Activated CD8-positive, alpha-beta memory T cell treated with anti-CD3 and anti-CD28 coated beads, Interleukin-2, amount 10 ng/mL, durations not matched to agents 7 days and 5 days (primary cell): ENCODE data around the gene ABCC10. TPM values are rescaled to one million over a fixed set of nuclear protein-coding genes. Genes with fewer than 3 reads are reported as not detected.
A peak's percentile ranks its signal among the peaks of the same experiment; 100 is the strongest.

ENCODE experiments used
- ATAC-seq: fragments of 150-1000 bp; cut with Tn5 transposase; one replicate; pipeline ENCODE4 v1.10.0; 2021; ENCODE audit warnings: moderate library complexity
- CTCF ChIA-PET: fragments of 350-600 bp; sonication (Branson Sonifier 250); formaldehyde crosslinking; loops from one replicate; lab custom pipeline; 2021; ENCODE audit warnings: antibody characterized with exemption; lab: Charles Lee
- DNase-seq: peaks from one replicate; pipeline ENCODE4 v3.0.0-alpha.2; 2020
- H3K27ac Mint-ChIP-seq: one replicate; pipeline ENCODE4 v1.8.0; 2021; ENCODE audit warnings: mild to moderate bottlenecking, mixed read lengths
- H3K27me3 Mint-ChIP-seq: one replicate; pipeline ENCODE4 v1.8.0; 2021; ENCODE audit warnings: mixed read lengths
- H3K36me3 Mint-ChIP-seq: one replicate; pipeline ENCODE4 v1.8.0; 2021; ENCODE audit warnings: mild to moderate bottlenecking, mixed read lengths
- H3K4me1 Mint-ChIP-seq: one replicate; pipeline ENCODE4 v1.8.0; 2021; ENCODE audit warnings: mixed read lengths
- H3K4me3 Mint-ChIP-seq: one replicate; pipeline ENCODE4 v1.8.0; 2021; ENCODE audit warnings: mild to moderate bottlenecking, moderate library complexity, mixed read lengths
- H3K9me3 Mint-ChIP-seq: one replicate; pipeline ENCODE4 v1.8.0; 2022; ENCODE audit warnings: low read depth, mixed read lengths
- total RNA-seq, 2 experiments: library from RNA; stranded (reverse); gene quantifications; one replicate each; pipeline ENCODE4 v1.2.3, GENCODE V29; 2021

The ABCC10 gene
- total RNA-seq, 2 experiments from 2014 or later = 52.0 to 59.6 TPM

DNA sequence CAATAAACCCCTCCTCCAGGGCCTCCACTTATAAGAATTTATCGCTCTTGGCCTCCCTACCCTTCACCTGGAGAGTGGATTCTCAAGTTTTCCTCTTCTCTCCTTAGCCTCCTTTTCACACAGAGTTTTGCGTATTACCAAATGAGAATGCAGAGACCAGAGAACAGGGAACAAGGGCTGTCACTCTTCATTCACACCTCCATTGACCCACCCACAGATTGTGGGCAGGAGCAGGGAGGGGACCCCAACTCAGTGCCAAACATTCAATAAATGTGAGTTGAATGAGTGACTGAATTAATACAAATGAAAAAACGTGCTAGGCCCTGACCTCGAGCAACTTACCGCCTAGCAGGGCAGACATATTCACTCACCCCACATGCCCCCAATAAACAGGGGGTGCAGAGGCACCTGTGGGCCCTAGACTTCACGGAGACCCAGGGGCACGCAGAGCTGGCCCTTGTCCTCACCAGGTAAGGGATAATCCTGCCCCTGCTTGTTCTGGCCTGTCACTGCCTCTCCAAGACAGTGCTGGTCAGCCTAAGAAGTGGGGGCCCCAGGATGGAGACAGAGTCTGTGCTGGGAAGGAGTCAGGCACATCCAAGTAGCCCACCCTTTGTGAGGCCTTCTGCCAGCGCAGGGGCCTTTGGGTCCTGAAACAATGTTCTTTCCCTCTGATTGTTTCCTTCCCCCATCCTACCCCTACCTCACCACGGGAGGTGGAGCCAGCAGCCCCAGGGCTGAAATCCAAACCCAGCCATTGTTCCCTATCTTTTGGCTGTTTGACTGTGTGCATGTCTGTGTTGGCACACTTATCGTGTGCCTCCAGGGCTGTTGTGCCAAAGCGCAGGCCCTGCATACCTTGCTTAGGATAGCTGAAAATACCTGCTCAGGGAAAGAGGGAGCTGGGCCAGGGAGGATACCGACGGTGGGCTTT lies 41.7 kb downstream of the ABCC10 start:
- CTCF ChIA-PET = interaction anchor here (1.0 kb wide), 1 partner anchor 38 kb away, joined by 3 read pairs; no protein-coding TSS in a partner anchor
- ATAC-seq (no peak), DNase-seq (no peak)
- no peaks in the 10 kb centered on the region for H3K9me3 Mint-ChIP-seq
- no peaks in the 10 kb centered on the region for H3K36me3 Mint-ChIP-seq
- no peak overlapping the region for H3K4me3 Mint-ChIP-seq
- H3K4me1 Mint-ChIP-seq = no peaks in the 10 kb centered on the region
- peaks cover 24% of the 10 kb centered on the region for H3K27me3 Mint-ChIP-seq
- no peak overlapping the region for H3K27ac Mint-ChIP-seq

DNA sequence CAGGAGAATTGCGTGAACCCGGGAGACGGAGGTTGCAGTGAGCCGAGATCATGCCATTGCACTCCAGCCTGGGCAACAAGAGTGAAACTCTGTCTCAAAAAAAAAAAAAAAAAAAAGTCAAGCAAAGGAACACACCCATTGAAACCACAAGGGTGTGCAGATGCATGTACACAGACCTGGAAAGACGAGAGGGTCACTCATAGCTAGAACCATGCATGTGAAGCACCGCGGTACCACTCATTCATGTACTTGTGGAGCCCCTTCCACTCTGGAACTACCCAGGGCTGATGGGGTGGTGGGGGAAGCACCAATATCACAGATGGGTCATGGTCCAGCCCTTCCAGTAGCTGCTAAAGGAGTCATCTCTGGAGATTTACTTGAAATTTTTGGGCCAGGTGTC lies 42.6 kb downstream of the ABCC10 start:
- Mint-ChIP-seq H3K27ac (no peak overlapping the region), H3K9me3 (no peaks in the 10 kb centered on the region), H3K4me3 (no peak overlapping the region), H3K36me3 (no peaks in the 10 kb centered on the region), H3K4me1 (no peaks in the 10 kb centered on the region), H3K27me3 (peaks cover 21% of the 10 kb centered on the region)
- DNase-seq (no peak), ATAC-seq (no peak)
- CTCF ChIA-PET = interaction anchor here (1.0 to 1.1 kb wide), 2 partner anchors 36 to 207 kb away, joined by 3 read pairs; no protein-coding TSS in a partner anchor

DNA sequence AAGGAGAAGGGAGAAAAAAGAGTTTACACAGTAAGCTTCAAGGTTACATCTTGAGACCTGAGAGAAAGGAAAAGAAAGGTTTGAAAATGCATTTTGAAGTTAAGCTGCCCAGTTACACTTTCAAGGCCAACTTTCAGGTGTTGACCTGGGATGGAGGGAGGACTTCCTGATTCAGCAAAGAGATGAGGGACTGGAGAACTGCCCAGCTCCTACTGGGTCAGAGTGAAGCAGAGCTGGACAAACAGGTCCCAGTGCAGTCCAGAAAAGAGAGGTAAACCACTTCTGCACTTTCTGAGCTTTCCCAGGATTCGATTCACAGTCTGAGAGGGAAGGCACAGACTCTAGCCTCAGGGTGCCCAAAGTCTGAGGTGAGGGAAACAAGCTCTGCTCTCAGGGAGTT lies 44.1 kb downstream of the ABCC10 start:
- CTCF ChIA-PET = interaction anchor here (0.7 to 1.7 kb wide), 3 partner anchors 14 to 23 kb away, joined by 3 to 5 read pairs (median 4); no protein-coding TSS in a partner anchor
- Mint-ChIP-seq H3K4me1 (no peaks in the 10 kb centered on the region), H3K9me3 (no peaks in the 10 kb centered on the region), H3K36me3 (no peaks in the 10 kb centered on the region), H3K27ac (no peak overlapping the region), H3K27me3 (peaks cover 21% of the 10 kb centered on the region), H3K4me3 (no peak overlapping the region)
- ATAC-seq (no peak), DNase-seq (no peak)

DNA sequence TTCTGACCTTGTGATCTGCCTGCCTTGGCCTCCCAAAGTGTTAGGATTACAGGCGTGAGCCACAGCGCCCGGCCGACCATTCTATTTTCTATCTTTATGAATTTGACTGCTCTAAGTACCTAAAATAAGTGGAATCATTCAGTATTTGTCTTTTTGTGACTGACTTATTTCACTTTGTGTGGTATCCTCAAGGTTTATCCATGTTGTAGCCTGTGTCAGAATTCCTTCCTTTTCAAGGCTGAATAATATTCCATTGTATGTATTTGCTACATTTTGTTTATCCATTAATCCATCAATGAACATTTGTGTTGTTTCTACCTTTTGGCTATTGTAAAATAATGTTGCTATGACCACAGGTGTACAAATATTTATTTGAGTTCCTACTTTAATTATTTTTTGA lies 45.2 kb downstream of the ABCC10 start:
- Mint-ChIP-seq H3K27me3 (peaks cover 14% of the 10 kb centered on the region), H3K36me3 (no peaks in the 10 kb centered on the region), H3K4me3 (no peak overlapping the region), H3K9me3 (no peaks in the 10 kb centered on the region), H3K27ac (no peak overlapping the region), H3K4me1 (peaks cover 9% of the 10 kb centered on the region)
- ATAC-seq (no peak), DNase-seq (no peak)
- CTCF ChIA-PET = interaction anchor here (1.0 to 1.7 kb wide), 3 partner anchors 15 to 19 kb away, joined by 4 to 5 read pairs (median 4); no protein-coding TSS in a partner anchor

DNA sequence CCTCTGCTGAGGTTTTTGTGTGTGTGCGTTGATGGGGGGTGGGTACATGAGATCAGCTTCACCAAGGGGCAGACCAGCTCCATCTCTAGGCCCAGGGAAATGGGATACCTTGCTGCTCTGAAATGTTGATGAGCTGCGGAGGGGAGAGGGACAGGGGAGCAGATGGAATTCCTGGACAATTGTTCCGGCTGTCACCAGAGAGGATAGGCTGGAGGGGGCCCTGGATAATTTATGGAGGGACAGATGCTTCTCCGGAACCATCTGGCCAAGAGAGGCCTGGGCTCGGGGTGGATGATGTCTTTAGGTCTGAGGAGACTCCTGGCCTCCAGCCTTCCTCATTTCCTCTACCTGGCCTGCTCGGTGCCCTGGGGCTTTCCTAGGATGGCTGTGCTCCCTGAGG lies 48.2 kb downstream of the ABCC10 start:
- CTCF ChIA-PET = no interaction called here
- Mint-ChIP-seq H3K36me3 (no peaks in the 10 kb centered on the region), H3K4me1 (peaks cover 31% of the 10 kb centered on the region), H3K4me3 (no peak overlapping the region), H3K9me3 (no peaks in the 10 kb centered on the region), H3K27ac (no peak overlapping the region), H3K27me3 (peaks cover 10% of the 10 kb centered on the region)
- DNase-seq (no peak), ATAC-seq (no peak)

DNA sequence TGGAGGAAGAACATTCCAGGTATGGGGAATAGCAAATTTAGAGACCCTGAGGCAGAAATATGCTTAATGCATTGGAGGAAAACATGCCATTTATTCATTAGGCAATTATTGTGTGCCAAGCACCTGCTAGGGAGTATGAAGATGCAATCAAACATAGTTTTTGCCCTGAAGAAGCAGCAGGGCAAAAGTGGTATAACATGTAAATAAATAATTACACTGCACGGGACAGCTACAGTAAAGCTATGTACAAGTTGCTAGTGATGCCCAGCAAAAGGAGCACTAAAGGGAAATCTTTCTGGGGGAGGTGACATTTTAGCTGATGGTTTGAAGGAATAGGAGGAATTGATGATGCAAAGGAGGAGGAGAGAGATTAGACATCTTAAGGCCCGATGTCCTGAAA lies 49.4 kb downstream of the ABCC10 start:
- Mint-ChIP-seq H3K4me3 (peak overlapping the region; percentile 90), H3K4me1 (peaks cover 39% of the 10 kb centered on the region), H3K9me3 (no peaks in the 10 kb centered on the region), H3K27me3 (peaks cover 2% of the 10 kb centered on the region), H3K36me3 (no peaks in the 10 kb centered on the region), H3K27ac (peak overlapping the region; percentile 89)
- CTCF ChIA-PET = interaction anchor here (0.5 to 4.3 kb wide), 2 partner anchors 30 to 88 kb away, joined by 3 to 20 read pairs; no protein-coding TSS in a partner anchor
- DNase-seq (no peak), ATAC-seq (no peak)

DNA sequence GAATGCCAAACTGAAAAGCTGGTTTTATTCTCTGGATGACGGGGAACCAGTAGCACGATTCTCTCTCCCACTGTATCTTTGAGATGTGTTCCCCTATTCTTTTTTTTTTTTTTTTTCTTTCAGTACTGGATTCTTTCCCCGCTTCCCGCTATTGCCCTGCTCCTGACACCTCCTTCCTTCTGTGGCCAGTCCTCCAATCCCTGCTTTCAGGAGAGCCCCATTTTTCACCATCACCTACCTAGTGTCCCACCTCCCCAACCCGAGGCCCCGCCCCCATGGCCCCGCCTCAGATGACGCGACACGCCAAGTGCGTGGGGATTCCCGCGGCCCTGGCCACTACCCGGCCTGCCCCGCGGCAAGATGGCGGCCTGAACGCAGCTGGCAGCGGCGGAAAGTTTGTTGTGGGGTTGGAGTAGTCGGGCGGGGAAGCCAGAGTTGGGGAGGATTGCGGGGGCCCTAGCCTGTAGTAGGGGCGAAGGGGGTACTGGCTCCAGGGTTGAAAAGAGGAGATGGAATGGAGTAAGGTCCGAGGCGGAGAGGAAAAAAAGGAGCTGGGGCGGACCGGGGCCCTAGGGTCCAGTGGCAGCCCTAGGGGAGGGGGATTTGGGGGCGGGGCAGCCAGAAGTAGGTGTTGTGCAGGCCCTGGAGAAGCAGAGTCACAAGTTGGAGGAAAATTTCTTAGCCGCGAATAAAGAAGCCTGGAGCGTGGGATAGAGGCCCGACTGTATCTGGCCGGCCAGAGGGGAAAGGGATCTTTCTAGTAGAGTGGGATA lies 50.1 kb downstream of the ABCC10 start, which contains the start of gene TJAP1:
TSS of gene TJAP1 (plus strand) at position 336 of the 773 bp plus-strand sequence. CDS start 21,432 bp downstream, outside the sequence.
- H3K27me3 Mint-ChIP-seq = peaks cover 2% of the 10 kb centered on the region
- DNase-seq = peak; percentile 97
- no peaks in the 10 kb centered on the region for H3K9me3 Mint-ChIP-seq
- H3K4me1 Mint-ChIP-seq = peaks cover 45% of the 10 kb centered on the region
- H3K27ac Mint-ChIP-seq = peak within 1 kb of the TSS; percentile 89
- CTCF ChIA-PET = interaction anchor here (4.3 kb wide), 1 partner anchor 29 kb away, joined by 20 read pairs; no protein-coding TSS in a partner anchor
- ATAC-seq = peak; percentile 100
- peaks cover 3% of the 10 kb centered on the region for H3K36me3 Mint-ChIP-seq
- peak within 1 kb of the TSS; percentile 90 for H3K4me3 Mint-ChIP-seq

DNA sequence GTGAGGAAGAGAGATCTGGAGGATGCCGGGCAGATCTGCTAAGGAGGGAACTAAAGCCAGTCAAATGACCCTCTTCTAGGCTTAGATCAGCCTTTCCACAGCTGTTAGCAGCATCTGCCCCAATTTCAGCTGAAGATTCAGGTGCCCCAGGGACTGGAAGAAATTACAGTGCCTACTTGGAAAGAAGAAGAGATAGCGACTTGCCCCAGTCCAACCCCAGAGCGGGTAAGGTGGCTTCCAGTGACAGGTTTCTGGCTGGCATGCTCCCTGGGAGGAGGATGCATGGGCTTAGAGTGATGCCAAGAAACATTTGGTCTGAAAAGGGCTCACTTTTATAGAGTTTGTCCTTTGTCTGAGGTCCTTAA lies 50.6 kb downstream of the ABCC10 start:
- Mint-ChIP-seq H3K4me1 (peaks cover 46% of the 10 kb centered on the region), H3K27ac (peak overlapping the region; percentile 89), H3K36me3 (peaks cover 3% of the 10 kb centered on the region), H3K27me3 (no peaks in the 10 kb centered on the region), H3K4me3 (peak overlapping the region; percentile 90), H3K9me3 (no peaks in the 10 kb centered on the region)
- no peak for DNase-seq
- no peak for ATAC-seq
- CTCF ChIA-PET = interaction anchor here (4.3 kb wide), 1 partner anchor 29 kb away, joined by 20 read pairs; no protein-coding TSS in a partner anchor

DNA sequence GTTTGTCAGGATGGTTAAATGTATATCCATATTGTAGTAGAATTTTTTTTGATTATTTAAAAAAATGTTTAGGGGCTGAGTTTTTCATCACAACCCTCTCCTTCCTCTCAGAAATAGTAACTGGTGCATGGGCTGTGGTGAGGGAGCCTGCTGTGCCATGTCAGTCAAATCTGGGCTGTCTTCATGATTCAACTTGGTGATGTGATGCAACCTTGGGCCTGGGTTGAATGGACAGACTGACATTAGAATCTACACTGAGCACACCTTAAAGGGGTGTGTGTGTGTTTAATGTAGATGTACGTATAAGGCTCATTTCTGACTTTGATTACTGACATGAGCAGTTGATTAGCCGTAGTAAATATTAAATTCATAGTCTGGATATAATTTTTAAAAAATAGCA lies 53.7 kb downstream of the ABCC10 start:
- peaks cover 46% of the 10 kb centered on the region for H3K4me1 Mint-ChIP-seq
- H3K27me3 Mint-ChIP-seq = no peaks in the 10 kb centered on the region
- peaks cover 3% of the 10 kb centered on the region for H3K36me3 Mint-ChIP-seq
- H3K27ac Mint-ChIP-seq = no peak overlapping the region
- no peak overlapping the region for H3K4me3 Mint-ChIP-seq
- CTCF ChIA-PET = interaction anchor here (4.3 kb wide), 1 partner anchor 26 kb away, joined by 20 read pairs; no protein-coding TSS in a partner anchor
- DNase-seq (no peak), ATAC-seq (no peak)
- H3K9me3 Mint-ChIP-seq = no peaks in the 10 kb centered on the region

DNA sequence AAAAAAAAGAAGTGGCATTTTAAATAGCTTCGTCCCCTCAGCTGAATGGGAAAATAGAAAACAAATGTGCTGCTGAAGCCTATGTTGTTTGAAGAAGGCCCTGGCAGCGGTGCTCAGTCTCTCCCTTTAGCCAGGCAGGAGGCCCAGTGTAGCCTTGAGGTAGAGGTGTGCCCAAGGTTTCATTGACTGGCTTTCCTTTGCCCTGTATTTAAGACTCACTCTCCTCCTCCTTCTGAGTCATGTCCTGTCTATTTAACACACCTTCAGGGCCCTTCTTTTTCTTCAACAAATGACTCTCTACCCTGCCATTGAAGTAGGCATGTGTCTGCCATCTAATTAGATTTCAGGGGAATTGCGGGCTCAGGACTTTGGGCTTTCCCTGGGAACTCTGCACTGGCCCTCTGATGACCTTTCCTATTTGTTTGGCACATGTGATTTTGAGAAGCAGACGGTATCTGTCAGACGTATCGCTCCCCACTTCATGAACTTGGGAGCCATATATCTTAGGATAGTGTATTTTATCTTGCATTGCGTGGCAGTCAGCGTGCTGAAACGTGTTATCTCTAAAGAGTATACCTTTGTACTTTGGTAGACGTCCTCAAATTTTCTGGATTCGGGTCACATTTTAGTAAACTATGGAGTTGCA lies 54.4 kb downstream of the ABCC10 start:
- H3K4me1 Mint-ChIP-seq = peaks cover 43% of the 10 kb centered on the region
- H3K9me3 Mint-ChIP-seq = no peaks in the 10 kb centered on the region
- peaks cover 3% of the 10 kb centered on the region for H3K36me3 Mint-ChIP-seq
- no peak for ATAC-seq
- no peak for DNase-seq
- CTCF ChIA-PET = no interaction called here
- H3K27me3 Mint-ChIP-seq = no peaks in the 10 kb centered on the region
- H3K27ac Mint-ChIP-seq = no peak overlapping the region
- H3K4me3 Mint-ChIP-seq = no peak overlapping the region

DNA sequence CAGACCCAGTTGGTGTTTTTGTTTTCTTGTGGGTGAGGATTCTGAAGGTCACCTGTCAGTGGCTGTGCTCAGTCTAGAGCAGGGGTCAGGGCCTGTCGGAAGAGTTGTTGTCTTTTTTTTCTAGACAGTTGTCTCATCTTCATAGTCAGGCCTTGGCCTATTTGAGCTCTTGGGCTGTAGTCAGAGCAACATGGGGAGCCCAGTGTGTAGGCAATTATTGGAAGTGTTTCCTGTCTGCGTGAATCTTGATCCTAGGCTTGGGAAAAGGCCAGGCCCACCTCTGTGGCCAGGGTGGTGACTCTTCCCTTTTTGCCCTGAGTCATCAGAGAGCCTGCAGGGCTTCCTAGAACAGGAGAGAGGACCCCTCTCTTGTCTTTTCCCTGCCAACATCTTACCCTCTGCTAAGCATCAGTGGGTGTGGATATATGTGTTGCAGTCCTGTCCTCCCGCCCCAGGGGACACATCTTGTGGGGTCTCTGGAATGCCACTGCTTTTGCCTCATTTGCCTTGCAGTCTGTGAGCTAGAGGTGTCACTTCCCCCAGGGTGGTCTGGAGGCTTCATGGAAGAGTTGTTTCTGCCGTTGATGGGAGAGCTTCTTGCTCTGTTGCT lies 61.4 kb downstream of the ABCC10 start:
- Mint-ChIP-seq H3K27ac (no peak overlapping the region), H3K4me3 (no peak overlapping the region), H3K36me3 (no peaks in the 10 kb centered on the region), H3K27me3 (no peaks in the 10 kb centered on the region), H3K9me3 (no peaks in the 10 kb centered on the region), H3K4me1 (peaks cover under 1% of the 10 kb centered on the region)
- ATAC-seq (no peak), DNase-seq (no peak)
- CTCF ChIA-PET = interaction anchor here (1.1 kb wide), 1 partner anchor 21 kb away, joined by 4 read pairs; the partner anchor contains the start of gene LRRC73

DNA sequence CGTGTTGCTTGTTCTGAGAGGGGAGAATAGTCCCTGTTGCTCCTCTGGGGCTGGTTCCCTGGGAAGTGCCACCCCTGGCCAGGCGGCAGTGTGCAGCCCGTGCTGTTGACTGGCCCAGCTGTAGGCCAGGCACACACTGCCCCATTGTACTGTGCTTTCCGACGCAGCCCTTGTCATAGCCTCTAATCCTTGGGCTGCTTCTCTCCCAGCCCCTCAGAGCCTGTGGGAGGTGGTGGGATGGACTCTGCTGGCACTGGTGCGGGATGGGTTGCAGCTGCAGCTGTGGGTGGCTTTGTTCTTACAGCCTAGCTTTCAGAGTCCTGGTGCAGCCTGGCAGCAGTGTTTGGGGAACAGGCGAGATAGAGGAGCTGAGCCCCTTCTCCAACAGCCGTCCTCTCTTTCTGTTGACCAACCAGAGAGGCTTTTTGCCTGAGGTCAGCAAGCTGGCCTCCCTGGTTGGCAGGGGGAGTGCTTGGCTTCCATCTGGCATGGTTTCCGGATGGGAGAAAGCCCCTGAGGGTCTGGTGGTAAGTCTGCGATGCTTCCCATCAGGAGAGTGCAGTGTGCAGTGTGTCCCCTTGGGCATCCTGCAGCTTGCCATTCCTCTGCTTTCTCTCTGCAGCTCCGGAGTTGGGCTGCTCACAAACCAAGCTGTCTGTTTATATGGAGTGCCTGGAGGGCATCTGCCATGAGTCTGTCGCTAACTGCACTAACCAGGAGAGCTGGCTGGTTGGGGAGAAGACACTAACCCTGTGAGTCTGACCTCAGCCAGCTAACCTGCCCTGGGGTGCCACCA lies 62.1 kb downstream of the ABCC10 start:
- DNase-seq (no peak), ATAC-seq (no peak)
- no peaks in the 10 kb centered on the region for H3K27me3 Mint-ChIP-seq
- no peaks in the 10 kb centered on the region for H3K9me3 Mint-ChIP-seq
- H3K27ac Mint-ChIP-seq = no peak overlapping the region
- peaks cover 4% of the 10 kb centered on the region for H3K4me1 Mint-ChIP-seq
- no peak overlapping the region for H3K4me3 Mint-ChIP-seq
- no peaks in the 10 kb centered on the region for H3K36me3 Mint-ChIP-seq
- CTCF ChIA-PET = interaction anchor here (1.1 to 1.8 kb wide), 2 partner anchors 17 to 20 kb away, joined by 4 to 6 read pairs; partner anchors contain the start of gene LRRC73
